DMS79 treated with DMSO at 0.1 percent for 48 hours (cell line): ENCODE results near the gene CD3G.

Experiments used
- DNase-seq: peaks from one replicate; lab custom pipeline; 2025; lab: John Stamatoyannopoulos, UW

Gene CD3G

DNA sequence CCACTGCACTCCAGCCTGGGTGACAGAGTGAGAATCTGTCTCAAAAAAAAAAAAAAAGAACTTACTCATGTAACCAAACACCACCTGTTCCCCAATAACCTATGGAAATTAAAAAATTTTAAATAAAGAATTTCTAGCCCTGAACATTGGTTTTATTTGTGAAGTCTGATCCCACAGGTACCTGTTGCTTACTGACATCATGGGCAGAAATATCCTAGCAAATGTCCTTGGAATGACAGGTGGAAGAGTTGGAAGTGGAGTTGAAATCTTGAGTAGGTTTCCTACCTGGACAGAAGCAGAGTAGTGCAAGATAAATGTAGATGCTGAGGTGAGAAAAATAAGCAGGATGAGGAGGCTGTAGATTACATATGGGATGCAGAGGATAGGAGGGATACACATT lies 18.9 kb upstream of the CD3G start:
- DNase-seq = no peak

DNA sequence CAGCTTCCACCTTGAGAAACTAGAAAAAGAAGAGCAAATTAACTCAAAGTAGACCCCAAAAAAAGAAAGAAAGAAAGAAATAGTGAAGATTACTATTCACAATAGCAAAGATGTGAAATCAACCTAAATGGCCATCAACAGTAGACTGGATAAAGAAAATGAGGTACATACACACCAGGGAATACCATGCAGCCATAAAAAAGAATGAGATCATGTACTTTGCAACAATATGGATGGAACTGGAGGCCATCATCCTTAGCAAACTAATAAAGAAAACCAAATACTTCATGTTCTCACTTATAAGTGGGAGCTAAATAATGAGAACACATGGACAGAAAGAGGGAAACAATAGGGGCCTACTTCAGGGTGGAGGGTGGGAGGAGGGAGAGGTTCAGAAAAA lies 15.4 kb upstream of the CD3G start:
- DNase-seq = no peak

DNA sequence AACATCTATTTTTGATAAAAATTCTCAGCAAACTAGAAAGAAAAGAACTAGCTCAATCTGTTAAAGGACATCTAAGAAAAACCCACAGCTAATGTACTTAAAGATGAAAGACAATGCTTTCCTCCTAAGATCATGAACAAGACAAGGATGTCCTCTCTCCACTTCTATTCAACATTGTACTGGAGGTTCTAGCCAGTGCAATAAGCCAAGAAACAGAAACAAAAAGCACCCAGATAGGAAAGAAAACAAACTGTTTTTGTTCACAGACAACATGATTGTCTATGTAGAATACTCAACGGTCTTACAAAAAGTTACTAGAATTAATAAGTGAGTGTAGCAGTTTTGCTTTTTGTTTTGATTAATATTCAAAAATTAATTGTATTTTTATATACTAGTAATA lies 9.4 kb upstream of the CD3G start:
- no peak for DNase-seq

DNA sequence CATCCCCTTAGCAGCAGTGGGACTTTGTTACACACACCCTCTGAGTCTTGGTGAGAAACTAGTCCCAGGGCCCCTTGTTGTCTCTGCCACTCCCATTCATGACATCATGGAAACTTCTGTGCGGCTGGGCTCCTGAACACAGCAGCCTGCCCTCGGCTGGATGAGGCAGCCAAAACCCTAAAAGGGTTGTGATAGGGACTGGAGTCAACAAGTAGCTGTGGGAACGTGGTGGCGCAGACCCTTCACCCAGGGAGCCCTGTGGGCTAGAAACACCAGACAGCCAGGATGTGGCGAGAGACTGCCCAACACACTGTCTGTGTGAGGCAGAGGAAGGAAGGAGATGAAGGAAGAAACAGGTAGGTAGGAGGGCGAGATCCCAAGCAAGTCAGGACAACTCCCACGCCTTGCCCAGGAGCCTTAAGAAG lies 5.5 kb upstream of the CD3G start:
- no peak for DNase-seq

DNA sequence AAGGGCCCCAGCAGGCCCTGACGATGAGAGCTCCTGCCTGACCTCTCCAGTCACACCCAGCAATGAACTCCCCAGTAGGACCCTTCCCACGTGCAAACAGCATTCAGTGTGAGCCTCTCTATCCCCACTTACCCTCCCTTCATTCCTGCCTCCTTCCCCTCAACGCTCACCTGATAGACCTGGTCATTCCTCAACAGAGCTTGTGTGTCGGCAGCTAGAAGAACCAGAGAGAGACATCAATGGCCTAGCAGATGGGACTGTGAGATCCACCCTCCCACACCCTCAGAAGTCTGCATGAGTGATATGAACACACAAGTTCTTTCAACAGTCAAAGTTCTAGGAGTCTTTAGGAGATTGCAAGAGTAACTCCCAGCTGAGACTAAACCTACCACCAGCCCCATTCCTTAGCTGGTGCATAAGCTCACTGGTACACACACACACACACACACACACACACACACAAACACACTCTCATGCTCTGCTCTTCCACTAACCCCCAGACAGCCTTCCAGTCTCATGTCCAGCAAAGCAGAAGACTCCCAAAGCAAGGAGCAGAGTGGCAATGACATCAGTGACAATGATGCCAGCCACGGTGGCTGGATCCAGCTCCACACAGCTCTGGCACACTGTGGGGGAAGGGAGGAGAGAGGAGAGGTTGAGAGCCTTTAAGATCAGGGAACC lies 4.7 kb upstream of the CD3G start:
- DNase-seq = no peak

- DNase-seq = no peak
These were observed 3.7 kb upstream of the CD3G start for GRCh38 chr11:118340449-118340848.

DNA sequence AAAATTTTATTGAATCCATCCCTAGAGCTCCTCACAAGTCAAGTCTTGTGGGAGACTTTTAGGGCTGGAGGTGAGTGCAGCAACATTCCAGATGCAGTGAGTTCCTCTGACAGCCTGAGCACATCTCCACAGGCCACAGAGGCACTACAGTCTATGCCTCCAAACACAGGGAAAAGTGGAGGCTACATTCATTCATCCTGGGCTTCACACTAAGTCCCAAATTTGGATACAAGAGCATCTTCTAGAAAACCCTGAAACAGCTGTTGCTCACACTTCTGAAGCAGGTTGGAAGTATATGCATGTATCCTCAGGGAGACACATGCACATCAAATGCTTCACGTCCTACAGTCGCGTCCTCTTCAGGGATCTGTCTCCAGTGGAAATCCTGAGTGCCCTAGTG lies 2.9 kb upstream of the CD3G start:
- DNase-seq = no peak

- no peak for DNase-seq
These were observed 2.2 kb upstream of the CD3G start for GRCh38 chr11:118341815-118342489.

- DNase-seq = no peak
These were observed 1.5 kb upstream of the CD3G start, which contains the start of gene CD3D for GRCh38 chr11:118342503-118343161. Gene CD3D, minus strand, starts transcription at chr11:118342705. Its CDS starts 98 bp downstream, at chr11:118342607.

GRCh38 chr11:118343248-118343647 lies 896 bp upstream of the CD3G start:
- no peak for DNase-seq

GRCh38 chr11:118349475-118349874 lies 5.3 kb downstream of the CD3G start:
- no peak for DNase-seq

DNA sequence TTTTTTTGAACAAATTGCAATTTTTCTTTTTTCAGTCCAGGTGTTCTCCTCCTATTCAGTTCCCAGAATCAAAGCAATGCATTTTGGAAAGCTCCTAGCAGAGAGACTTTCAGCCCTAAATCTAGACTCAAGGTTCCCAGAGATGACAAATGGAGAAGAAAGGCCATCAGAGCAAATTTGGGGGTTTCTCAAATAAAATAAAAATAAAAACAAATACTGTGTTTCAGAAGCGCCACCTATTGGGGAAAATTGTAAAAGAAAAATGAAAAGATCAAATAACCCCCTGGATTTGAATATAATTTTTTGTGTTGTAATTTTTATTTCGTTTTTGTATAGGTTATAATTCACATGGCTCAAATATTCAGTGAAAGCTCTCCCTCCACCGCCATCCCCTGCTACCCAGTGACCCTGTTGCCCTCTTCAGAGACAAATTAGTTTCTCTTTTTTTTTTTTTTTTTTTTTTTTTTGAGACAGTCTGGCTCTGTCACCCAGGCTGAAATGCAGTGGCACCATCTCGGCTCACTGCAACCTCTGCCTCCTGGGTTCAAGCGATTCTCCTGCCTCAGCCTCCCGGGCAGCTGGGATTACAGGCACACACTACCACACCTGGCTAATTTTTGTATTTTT lies 9.1 kb downstream of the CD3G start:
- DNase-seq = peak; percentile 26

GRCh38 chr11:118358071-118358470 lies 13.9 kb downstream of the CD3G start:
- no peak for DNase-seq

- peak; percentile 98 for DNase-seq
These were observed 15.3 kb downstream of the CD3G start, which contains the start of gene UBE4A for GRCh38 chr11:118359295-118359958. Gene UBE4A, plus strand, starts transcription at chr11:118359600. Its CDS starts 5,481 bp downstream, at chr11:118365081.

- no peak for DNase-seq
These were observed 20.9 kb downstream of the CD3G start for GRCh38 chr11:118364956-118365615.

DNA sequence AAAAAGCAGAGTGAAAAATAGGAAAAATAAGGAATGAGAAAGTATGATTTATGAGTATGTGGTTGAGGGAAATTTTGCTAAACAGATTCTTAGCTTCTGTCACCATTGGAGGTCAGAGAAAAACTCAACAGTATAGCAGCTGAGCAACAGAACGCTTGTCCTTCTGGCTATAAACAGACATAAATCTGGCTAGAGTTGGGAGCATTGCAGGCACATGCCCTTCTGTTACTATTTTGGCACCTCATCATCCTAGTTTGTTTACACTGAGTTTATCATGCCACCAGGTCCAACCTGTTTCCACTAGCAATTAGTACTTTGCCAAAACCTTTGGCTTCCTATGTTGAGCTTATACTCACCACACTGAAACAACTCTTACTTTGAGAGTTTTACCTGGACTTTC lies 22.1 kb downstream of the CD3G start:
- DNase-seq = no peak

- no peak for DNase-seq
These were observed 26.6 kb downstream of the CD3G start for GRCh38 chr11:118370774-118371173.

GRCh38 chr11:118373263-118373662 lies 29.1 kb downstream of the CD3G start:
- DNase-seq = no peak

- no peak for DNase-seq
These were observed 29.7 kb downstream of the CD3G start for GRCh38 chr11:118373871-118374270.

- no peak for DNase-seq
These were observed 30.6 kb downstream of the CD3G start for GRCh38 chr11:118374729-118375128.

DNA sequence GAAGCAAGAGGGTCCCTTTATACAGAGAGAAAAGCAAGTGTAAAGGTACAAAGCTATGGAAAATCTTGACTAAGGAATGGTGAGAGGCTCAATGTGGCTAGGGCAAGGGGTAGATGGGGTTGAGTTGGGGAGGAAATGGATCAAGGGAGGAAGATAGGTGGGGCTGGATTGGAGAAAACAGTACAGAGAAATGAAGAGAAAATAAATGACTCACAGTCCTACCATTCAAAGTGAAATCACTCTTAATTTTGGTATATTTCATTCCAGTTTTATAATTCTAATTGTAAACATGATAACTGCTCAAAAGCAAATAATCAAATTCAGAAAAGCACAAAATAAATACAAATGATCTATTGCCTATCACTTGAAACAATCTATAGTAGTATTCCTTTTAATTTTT lies 31.8 kb downstream of the CD3G start:
- no peak for DNase-seq

GRCh38 chr11:118379497-118379896 lies 35.4 kb downstream of the CD3G start:
- DNase-seq = no peak
